Measurements from ENCODE around the gene ARSG. TPM values are rescaled to one million over a fixed set of nuclear protein-coding genes. Genes with fewer than 3 reads are reported as not detected.

Gene ARSG
- polyA plus RNA-seq, 1 donor from 2014 or later, result 16.9 TPM

DNA sequence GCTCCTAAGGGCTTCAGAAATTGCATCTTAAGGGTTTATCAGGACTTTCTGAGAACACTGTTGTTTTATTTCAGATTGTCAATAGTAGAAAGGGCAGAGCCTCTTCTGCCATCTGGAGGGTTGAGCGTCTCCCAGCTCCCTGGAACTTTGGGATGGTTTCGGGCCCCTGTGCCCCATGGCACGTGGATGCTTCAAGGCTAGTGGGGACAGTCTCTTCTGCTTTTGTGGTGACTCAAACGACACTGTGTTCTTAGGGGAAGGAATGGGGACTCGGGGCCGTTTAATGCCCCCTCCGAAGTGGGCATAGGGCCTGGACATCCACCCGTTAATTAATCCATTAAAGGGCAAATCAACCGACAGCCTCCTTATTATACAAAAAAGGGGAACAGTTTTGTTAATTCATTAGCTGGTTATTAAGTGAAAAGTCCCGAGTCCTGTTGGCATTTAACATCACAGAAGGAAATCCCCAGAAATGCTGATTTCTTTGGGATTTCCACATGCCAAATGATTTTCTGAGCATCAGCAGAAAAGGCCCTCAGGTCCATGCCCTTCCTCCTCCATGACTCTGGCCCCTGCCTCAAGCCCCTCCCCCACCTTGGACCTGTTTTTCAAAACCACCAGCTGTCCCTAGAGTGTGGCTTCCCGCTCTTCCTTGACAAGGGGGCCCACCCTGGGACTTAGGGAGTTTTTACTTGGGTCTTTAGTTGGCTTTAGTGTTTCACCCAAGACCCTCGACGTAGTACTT lies 68.7 kb downstream of the ARSG start:
- no peak overlapping the region for H3K4me2 ChIP-seq (ENCODE audit: low read length)
- H3K9me2 ChIP-seq (ENCODE audit: insufficient read depth, low read length), result no peaks in the 10 kb centered on the region
- no peak overlapping the region for H3K9ac ChIP-seq (ENCODE audit: low read length)
- no peaks in the 10 kb centered on the region for H4K20me1 ChIP-seq (ENCODE audit: insufficient read depth)
- H3K36me3 ChIP-seq (ENCODE audit: insufficient read depth, low read length), result no peaks in the 10 kb centered on the region
- H2AFZ ChIP-seq (ENCODE audit: low read depth, low read length), result no peak overlapping the region
- no peak overlapping the region for H3K27ac ChIP-seq (ENCODE audit: low read length)
- H3K27me3 ChIP-seq (ENCODE audit: insufficient read depth, low read depth, low read length), result no peaks in the 10 kb centered on the region
- H3K4me3 ChIP-seq (ENCODE audit: low read length), result no peak overlapping the region
- no peaks in the 10 kb centered on the region for H3F3A ChIP-seq (ENCODE audit: insufficient read depth, low read length, poor library complexity, severe bottlenecking)
- no peak for TF ChIP-seq RAD21 (conservative IDR thresholded peaks at IDR 0.05)
- TF ChIP-seq SMC3 (conservative IDR thresholded peaks at IDR 0.05; ENCODE audit: poor library complexity), result no peak
- no peak for TF ChIP-seq EZH2 (IDR thresholded peaks at IDR 0.05; ENCODE audit: borderline replicate concordance, insufficient read depth, low read length, poor library complexity, severe bottlenecking)
- no peak for TF ChIP-seq POLR2AphosphoS5 (IDR thresholded peaks at IDR 0.05)
- no peak for TF ChIP-seq TAF1 (IDR thresholded peaks at IDR 0.05; ENCODE audit: low read depth)
- TF ChIP-seq, protein P1, sequence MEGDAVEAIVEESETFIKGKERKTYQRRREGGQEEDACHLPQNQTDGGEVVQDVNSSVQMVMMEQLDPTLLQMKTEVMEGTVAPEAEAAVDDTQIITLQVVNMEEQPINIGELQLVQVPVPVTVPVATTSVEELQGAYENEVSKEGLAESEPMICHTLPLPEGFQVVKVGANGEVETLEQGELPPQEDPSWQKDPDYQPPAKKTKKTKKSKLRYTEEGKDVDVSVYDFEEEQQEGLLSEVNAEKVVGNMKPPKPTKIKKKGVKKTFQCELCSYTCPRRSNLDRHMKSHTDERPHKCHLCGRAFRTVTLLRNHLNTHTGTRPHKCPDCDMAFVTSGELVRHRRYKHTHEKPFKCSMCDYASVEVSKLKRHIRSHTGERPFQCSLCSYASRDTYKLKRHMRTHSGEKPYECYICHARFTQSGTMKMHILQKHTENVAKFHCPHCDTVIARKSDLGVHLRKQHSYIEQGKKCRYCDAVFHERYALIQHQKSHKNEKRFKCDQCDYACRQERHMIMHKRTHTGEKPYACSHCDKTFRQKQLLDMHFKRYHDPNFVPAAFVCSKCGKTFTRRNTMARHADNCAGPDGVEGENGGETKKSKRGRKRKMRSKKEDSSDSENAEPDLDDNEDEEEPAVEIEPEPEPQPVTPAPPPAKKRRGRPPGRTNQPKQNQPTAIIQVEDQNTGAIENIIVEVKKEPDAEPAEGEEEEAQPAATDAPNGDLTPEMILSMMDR (IDR thresholded peaks at IDR 0.05; ENCODE audit: poor library complexity, severe bottlenecking), result no peak
- TF ChIP-seq, protein P2, sequence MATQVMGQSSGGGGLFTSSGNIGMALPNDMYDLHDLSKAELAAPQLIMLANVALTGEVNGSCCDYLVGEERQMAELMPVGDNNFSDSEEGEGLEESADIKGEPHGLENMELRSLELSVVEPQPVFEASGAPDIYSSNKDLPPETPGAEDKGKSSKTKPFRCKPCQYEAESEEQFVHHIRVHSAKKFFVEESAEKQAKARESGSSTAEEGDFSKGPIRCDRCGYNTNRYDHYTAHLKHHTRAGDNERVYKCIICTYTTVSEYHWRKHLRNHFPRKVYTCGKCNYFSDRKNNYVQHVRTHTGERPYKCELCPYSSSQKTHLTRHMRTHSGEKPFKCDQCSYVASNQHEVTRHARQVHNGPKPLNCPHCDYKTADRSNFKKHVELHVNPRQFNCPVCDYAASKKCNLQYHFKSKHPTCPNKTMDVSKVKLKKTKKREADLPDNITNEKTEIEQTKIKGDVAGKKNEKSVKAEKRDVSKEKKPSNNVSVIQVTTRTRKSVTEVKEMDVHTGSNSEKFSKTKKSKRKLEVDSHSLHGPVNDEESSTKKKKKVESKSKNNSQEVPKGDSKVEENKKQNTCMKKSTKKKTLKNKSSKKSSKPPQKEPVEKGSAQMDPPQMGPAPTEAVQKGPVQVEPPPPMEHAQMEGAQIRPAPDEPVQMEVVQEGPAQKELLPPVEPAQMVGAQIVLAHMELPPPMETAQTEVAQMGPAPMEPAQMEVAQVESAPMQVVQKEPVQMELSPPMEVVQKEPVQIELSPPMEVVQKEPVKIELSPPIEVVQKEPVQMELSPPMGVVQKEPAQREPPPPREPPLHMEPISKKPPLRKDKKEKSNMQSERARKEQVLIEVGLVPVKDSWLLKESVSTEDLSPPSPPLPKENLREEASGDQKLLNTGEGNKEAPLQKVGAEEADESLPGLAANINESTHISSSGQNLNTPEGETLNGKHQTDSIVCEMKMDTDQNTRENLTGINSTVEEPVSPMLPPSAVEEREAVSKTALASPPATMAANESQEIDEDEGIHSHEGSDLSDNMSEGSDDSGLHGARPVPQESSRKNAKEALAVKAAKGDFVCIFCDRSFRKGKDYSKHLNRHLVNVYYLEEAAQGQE (IDR thresholded peaks at IDR 0.05; ENCODE audit: borderline replicate concordance), result no peak
- TF ChIP-seq MXI1 (conservative IDR thresholded peaks at IDR 0.05; ENCODE audit: poor library complexity, severe bottlenecking), result no peak
- no peak for TF ChIP-seq EP300 (conservative IDR thresholded peaks at IDR 0.05; ENCODE audit: poor library complexity, severe bottlenecking)
- no peaks in the 10 kb centered on the region for H3K79me2 ChIP-seq (replicated peaks; ENCODE audit: insufficient read depth, low read length)
- H3K9me3 ChIP-seq (ENCODE audit: low read length), result no peaks in the 10 kb centered on the region

DNA sequence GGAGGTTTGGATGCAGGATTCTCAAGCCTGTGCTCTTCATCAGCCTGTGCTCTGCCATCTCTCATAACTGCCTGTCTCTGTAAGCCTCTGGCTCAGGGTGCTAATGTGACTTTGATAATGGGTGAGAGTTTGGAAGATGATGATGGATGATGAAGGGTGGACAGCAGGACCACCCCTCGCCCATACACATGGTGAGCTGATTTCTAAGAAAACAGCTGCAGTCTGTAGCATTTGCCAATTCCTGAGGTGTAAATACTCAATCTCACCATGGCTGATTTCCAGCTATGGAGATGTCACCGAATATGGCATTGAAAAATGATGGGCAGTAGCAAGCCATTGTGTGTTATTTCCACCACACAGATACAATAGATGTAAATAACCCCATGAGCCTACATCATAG lies 74.2 kb downstream of the ARSG start:
- Histone ChIP-seq H3K9ac (ENCODE audit: low read length) (no peak overlapping the region), H4K20me1 (ENCODE audit: insufficient read depth) (no peaks in the 10 kb centered on the region), H3K9me2 (ENCODE audit: insufficient read depth, low read length) (no peaks in the 10 kb centered on the region), H3F3A (ENCODE audit: insufficient read depth, low read length, poor library complexity, severe bottlenecking) (no peaks in the 10 kb centered on the region), H3K4me3 (ENCODE audit: low read length) (no peak overlapping the region), H3K27me3 (ENCODE audit: insufficient read depth, low read depth, low read length) (no peaks in the 10 kb centered on the region), H3K4me2 (ENCODE audit: low read length) (no peak overlapping the region), H3K9me3 (ENCODE audit: low read length) (no peaks in the 10 kb centered on the region), H3K36me3 (ENCODE audit: insufficient read depth, low read length) (no peaks in the 10 kb centered on the region), H2AFZ (ENCODE audit: low read depth, low read length) (no peak overlapping the region), H3K79me2 (replicated peaks; ENCODE audit: insufficient read depth, low read length) (no peaks in the 10 kb centered on the region), H3K27ac (ENCODE audit: low read length) (no peak overlapping the region)
- TF ChIP-seq RAD21 (conservative IDR thresholded peaks at IDR 0.05) (no peak), EP300 (conservative IDR thresholded peaks at IDR 0.05; ENCODE audit: poor library complexity, severe bottlenecking) (no peak), TAF1 (IDR thresholded peaks at IDR 0.05; ENCODE audit: low read depth) (no peak), MXI1 (conservative IDR thresholded peaks at IDR 0.05; ENCODE audit: poor library complexity, severe bottlenecking) (no peak), SMC3 (conservative IDR thresholded peaks at IDR 0.05; ENCODE audit: poor library complexity) (no peak)
- TF ChIP-seq, protein P2 (IDR thresholded peaks at IDR 0.05; ENCODE audit: borderline replicate concordance), result no peak
- TF ChIP-seq, protein P1 (IDR thresholded peaks at IDR 0.05; ENCODE audit: poor library complexity, severe bottlenecking), result no peak
